Spleen (tissue), 7 donors: ENCODE results near the gene MIA3.

Source experiments
- POLR2AphosphoS5 ChIP-seq, 3 donors: sonication (generic); formaldehyde crosslinking; IDR thresholded peaks; one replicate each; pipeline ENCODE4 v1.5.1; 2017; ENCODE audit warnings: antibody characterized with exemption in 3 of 3
- TF ChIP-seq, protein P1 (sequence below), 11 experiments: fragments of 200-600 bp in 7 of 11; fragments of 450-650 bp in 4 of 11; sonication (generic) in 4 of 11; IDR thresholded peaks in 8 of 11; conservative IDR thresholded peaks in 3 of 11; 1 replicate in 7 of 11; 2 replicates in 4 of 11; pipeline versions ENCODE4 v1.4.0 to v1.8.0; 2016 to 2021; ENCODE audit warnings: antibody characterized with exemption in 11 of 11, inconsistent platforms in 4 of 11, mild to moderate bottlenecking in 1 of 11
- donor health status: DM: no; HTN: no; CAD: no; lungs with moderate emphysema.
- donor health status: DM: no; HTN: no; CAD: no.
- donor health status: DM: no; HTN: no; CAD: no.

DNA sequence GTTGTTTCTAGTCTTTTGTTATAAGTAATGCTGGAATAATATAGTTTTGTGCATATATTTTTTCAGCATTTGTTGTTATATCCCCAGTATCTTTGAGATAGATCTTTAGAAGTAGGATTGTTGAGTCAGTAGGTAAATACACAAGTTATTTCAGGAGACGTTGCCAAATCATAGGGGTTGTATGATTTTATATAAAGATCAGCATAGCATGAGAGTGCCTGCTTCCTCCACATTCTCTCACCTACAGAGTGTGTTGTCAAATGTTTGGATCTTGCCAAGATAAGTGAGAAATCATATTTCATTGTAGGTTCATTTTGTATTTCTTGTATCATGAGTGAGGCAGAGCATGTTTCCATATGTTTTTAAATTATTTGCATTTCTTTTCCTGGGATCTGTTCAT is 24.6 kb downstream of the MIA3 start:
- TF ChIP-seq, protein P1, sequence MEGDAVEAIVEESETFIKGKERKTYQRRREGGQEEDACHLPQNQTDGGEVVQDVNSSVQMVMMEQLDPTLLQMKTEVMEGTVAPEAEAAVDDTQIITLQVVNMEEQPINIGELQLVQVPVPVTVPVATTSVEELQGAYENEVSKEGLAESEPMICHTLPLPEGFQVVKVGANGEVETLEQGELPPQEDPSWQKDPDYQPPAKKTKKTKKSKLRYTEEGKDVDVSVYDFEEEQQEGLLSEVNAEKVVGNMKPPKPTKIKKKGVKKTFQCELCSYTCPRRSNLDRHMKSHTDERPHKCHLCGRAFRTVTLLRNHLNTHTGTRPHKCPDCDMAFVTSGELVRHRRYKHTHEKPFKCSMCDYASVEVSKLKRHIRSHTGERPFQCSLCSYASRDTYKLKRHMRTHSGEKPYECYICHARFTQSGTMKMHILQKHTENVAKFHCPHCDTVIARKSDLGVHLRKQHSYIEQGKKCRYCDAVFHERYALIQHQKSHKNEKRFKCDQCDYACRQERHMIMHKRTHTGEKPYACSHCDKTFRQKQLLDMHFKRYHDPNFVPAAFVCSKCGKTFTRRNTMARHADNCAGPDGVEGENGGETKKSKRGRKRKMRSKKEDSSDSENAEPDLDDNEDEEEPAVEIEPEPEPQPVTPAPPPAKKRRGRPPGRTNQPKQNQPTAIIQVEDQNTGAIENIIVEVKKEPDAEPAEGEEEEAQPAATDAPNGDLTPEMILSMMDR (IDR thresholded peaks at IDR 0.05 in 8 of 11, conservative IDR thresholded peaks at IDR 0.05 in 3 of 11) = no peak
- TF ChIP-seq POLR2AphosphoS5 (IDR thresholded peaks at IDR 0.05) = no peak
